ENCODE data around the gene ZCCHC8.
"Not testable (repeated sequence)": the region's sequence is repeated elsewhere in the genome, so short reads cannot be mapped to it uniquely, and the experiment has no call there.

The ZCCHC8 gene

GRCh38 chr12:122474324-122474716 is 26.4 kb downstream of the ZCCHC8 start:
- FAIRE-seq (no peak), DNase-seq (ENCODE audit: extremely low spot score, insufficient read length, low read depth) (no peak)

GRCh38 chr12:122473543-122474323 is 27.0 kb downstream of the ZCCHC8 start:
- DNase-seq (ENCODE audit: extremely low spot score, insufficient read length, low read depth) (no peak), FAIRE-seq (peak; percentile 72)

GRCh38 chr12:122471324-122472226 is 29.2 kb downstream of the ZCCHC8 start:
- FAIRE-seq = peak; percentile 64
- peak; percentile 20 for DNase-seq (ENCODE audit: extremely low spot score, insufficient read length, low read depth)

- FAIRE-seq; DNase-seq (ENCODE audit: extremely low spot score, insufficient read length, low read depth): not testable (repeated sequence)
Measured at GRCh38 chr12:122470576-122470975, 30.2 kb downstream of the ZCCHC8 start.

GRCh38 chr12:122469856-122470255 is 30.9 kb downstream of the ZCCHC8 start:
- DNase-seq (ENCODE audit: extremely low spot score, insufficient read length, low read depth); FAIRE-seq: not testable (repeated sequence)

GRCh38 chr12:122467983-122468382 is 32.7 kb downstream of the ZCCHC8 start:
- DNase-seq (ENCODE audit: extremely low spot score, insufficient read length, low read depth) = no peak
- FAIRE-seq = no peak

GRCh38 chr12:122464317-122465042 is 36.3 kb downstream of the ZCCHC8 start:
- FAIRE-seq = not testable (repeated sequence)

GRCh38 chr12:122460641-122461040 is 40.1 kb downstream of the ZCCHC8 start:
- FAIRE-seq (no peak), DNase-seq (ENCODE audit: extremely low spot score, insufficient read length, low read depth) (no peak)

More at GRCh38 chr12:122464317-122465042, 36.3 kb downstream of the ZCCHC8 start:
- not testable (repeated sequence) for DNase-seq (ENCODE audit: extremely low spot score, insufficient read length, low read depth)

GRCh38 chr12:122460061-122460460 is 40.7 kb downstream of the ZCCHC8 start:
- FAIRE-seq = no peak
- DNase-seq (ENCODE audit: extremely low spot score, insufficient read length, low read depth) = no peak

GRCh38 chr12:122459211-122459610 is 41.5 kb downstream of the ZCCHC8 start:
- DNase-seq (ENCODE audit: extremely low spot score, insufficient read length, low read depth) = no peak
- FAIRE-seq = no peak

- DNase-seq (ENCODE audit: extremely low spot score, insufficient read length, low read depth) (no peak), FAIRE-seq (no peak)
Measured at GRCh38 chr12:122458105-122459035, 42.4 kb downstream of the ZCCHC8 start.

- FAIRE-seq = no peak
- DNase-seq (ENCODE audit: extremely low spot score, insufficient read length, low read depth) = no peak
Measured at GRCh38 chr12:122457627-122458026, 43.1 kb downstream of the ZCCHC8 start.

- DNase-seq (ENCODE audit: extremely low spot score, insufficient read length, low read depth) (no peak), FAIRE-seq (no peak)
Measured at GRCh38 chr12:122454739-122455138, 46.0 kb downstream of the ZCCHC8 start.

GRCh38 chr12:122454250-122454721 is 46.4 kb downstream of the ZCCHC8 start:
- FAIRE-seq (no peak), DNase-seq (ENCODE audit: extremely low spot score, insufficient read length, low read depth) (no peak)

GRCh38 chr12:122452701-122453285 is 47.9 kb downstream of the ZCCHC8 start:
- FAIRE-seq = peak; percentile 15
- DNase-seq (ENCODE audit: extremely low spot score, insufficient read length, low read depth) = no peak

- no peak for FAIRE-seq
- no peak for DNase-seq (ENCODE audit: extremely low spot score, insufficient read length, low read depth)
Measured at GRCh38 chr12:122449317-122449716, 51.4 kb downstream of the ZCCHC8 start.

GRCh38 chr12:122447825-122448224 is 52.9 kb downstream of the ZCCHC8 start:
- not testable (repeated sequence) for DNase-seq (ENCODE audit: extremely low spot score, insufficient read length, low read depth); FAIRE-seq

GRCh38 chr12:122446390-122446789 is 54.3 kb downstream of the ZCCHC8 start:
- DNase-seq (ENCODE audit: extremely low spot score, insufficient read length, low read depth); FAIRE-seq: not testable (repeated sequence)

GRCh38 chr12:122444071-122444470 is 56.7 kb downstream of the ZCCHC8 start:
- not testable (repeated sequence) for DNase-seq (ENCODE audit: extremely low spot score, insufficient read length, low read depth); FAIRE-seq
